WTC11 (cell line): ENCODE measurements around the gene CCDC59.

Experiments
- AFF4 ChIP-seq: sonication (generic); formaldehyde crosslinking; IDR thresholded peaks from 2 replicates; pipeline ENCODE4 v1.8.1; 2023; ENCODE audit warnings: mild to moderate bottlenecking, missing genetic modification reagents, borderline replicate concordance
- ATF2 ChIP-seq: sonication (generic); formaldehyde crosslinking; IDR thresholded peaks from 2 replicates; pipeline ENCODE4 v1.8.1; 2022; ENCODE audit warnings: low read depth, missing genetic modification reagents, borderline replicate concordance
- CREB1 ChIP-seq: sonication (generic); formaldehyde crosslinking; IDR thresholded peaks from 2 replicates; pipeline ENCODE4 v1.8.0; 2023; ENCODE audit warnings: mild to moderate bottlenecking, missing genetic modification reagents
- CREM ChIP-seq: sonication (generic); formaldehyde crosslinking; IDR thresholded peaks from 2 replicates; pipeline ENCODE4 v1.8.1; 2022; ENCODE audit warnings: mild to moderate bottlenecking, missing genetic modification reagents, moderate library complexity
- CTCF ChIP-seq: fragments of 200-600 bp; IDR thresholded peaks from 2 replicates; pipeline ENCODE4 v1.8.0; 2022; ENCODE audit warnings: antibody characterized with exemption
- ETV6 ChIP-seq: sonication (generic); formaldehyde crosslinking; IDR thresholded peaks from 2 replicates; pipeline ENCODE4 v1.8.1; 2022; ENCODE audit warnings: mild to moderate bottlenecking, missing genetic modification reagents
- FOXP4 ChIP-seq: sonication (generic); formaldehyde crosslinking; IDR thresholded peaks from 2 replicates; pipeline ENCODE4 v1.8.0; 2022; ENCODE audit warnings: mild to moderate bottlenecking, missing genetic modification reagents
- JUN ChIP-seq: sonication (generic); formaldehyde crosslinking; IDR thresholded peaks from 2 replicates; pipeline ENCODE4 v1.8.0; 2023; ENCODE audit warnings: mild to moderate bottlenecking, missing genetic modification reagents
- KAT7 ChIP-seq: sonication (generic); formaldehyde crosslinking; IDR thresholded peaks from 2 replicates; pipeline ENCODE4 v1.8.1; 2023; ENCODE audit warnings: missing genetic modification reagents, mild to moderate bottlenecking, borderline replicate concordance
- TEAD4 ChIP-seq: sonication (generic); formaldehyde crosslinking; IDR thresholded peaks from 2 replicates; pipeline ENCODE4 v1.8.0; 2022; ENCODE audit warnings: mild to moderate bottlenecking, missing genetic modification reagents

- no peak for TF ChIP-seq CREM (CRISPR knock-in tag)
- no peak for TF ChIP-seq CTCF
- TF ChIP-seq KAT7 = no peak
- TF ChIP-seq FOXP4 (CRISPR knock-in tag) = no peak
- no peak for TF ChIP-seq JUN (CRISPR knock-in tag)
- no peak for TF ChIP-seq ATF2 (CRISPR knock-in tag)
- no peak for TF ChIP-seq ETV6 (CRISPR knock-in tag)
- no peak for TF ChIP-seq CREB1 (CRISPR knock-in tag)
- TF ChIP-seq TEAD4 (CRISPR knock-in tag) = no peak
- no peak for TF ChIP-seq AFF4 (CRISPR knock-in tag)
Measured at GRCh38 chr12:82329508-82329907, 28.7 kb downstream of the CCDC59 start.
